RPMI7951 (cell line): ENCODE measurements around the gene CSNK2A1. TPM values are rescaled to one million over a fixed set of nuclear protein-coding genes. Genes with fewer than 3 reads are reported as not detected.
"Not testable (repeated sequence)": the region's sequence is repeated elsewhere in the genome, so short reads cannot be mapped to it uniquely, and the experiment has no call there.

Source experiments
- DNase-seq: peaks from one replicate; pipeline ENCODE4 v3.0.0-alpha.2; 2012; ENCODE audit warnings: low read depth
- total RNA-seq: library from RNA; depleted of rRNA; stranded (reverse); fragments of >200 nt; shearing (Covaris generic); gene quantifications from 2 replicates; pipeline ENCODE4 v1.2.3, GENCODE V29; 2014

CSNK2A1 gene
- total RNA-seq, 1 experiment from 2014 or later, result 146 TPM

DNA sequence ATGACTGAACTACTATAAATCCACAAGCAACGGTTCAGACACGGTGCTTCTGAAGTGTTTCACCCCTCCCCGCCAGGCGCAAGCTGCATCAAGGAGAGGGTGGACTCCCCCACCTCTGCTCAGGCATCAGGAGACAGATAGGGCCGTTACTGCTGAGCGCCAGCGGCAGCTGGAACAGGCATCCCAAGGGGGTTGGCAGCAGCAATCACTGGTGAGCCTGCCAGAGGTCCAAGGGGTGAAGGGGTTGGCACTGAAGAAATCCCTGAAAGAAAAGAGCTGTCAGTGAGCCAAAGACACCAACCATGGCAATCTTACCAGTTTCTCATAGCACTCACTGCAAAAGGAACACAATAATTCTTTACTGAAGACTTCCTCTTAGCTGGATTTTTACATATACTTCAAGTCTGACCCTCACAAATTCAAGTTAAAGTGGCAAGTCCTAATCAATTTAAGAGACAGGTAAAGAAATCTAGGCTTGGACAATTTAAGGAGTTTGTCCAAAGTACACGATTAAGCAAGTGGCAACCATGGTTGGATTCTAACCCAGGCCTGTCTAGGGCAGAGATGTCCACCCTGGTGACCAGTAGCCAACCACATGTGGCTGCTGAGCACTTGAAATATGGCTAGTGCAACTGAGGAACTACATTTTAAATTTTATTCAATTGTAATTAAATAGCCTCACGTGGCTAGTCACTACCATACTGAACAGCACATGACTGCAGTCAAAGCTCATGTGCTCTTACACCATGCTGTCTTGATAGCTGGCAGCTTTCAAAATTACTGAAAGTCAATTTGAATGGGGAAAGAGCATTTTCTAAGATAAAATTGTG lies 59.6 kb downstream of the CSNK2A1 start:
- no peak for DNase-seq

GRCh38 chr20:481167-481566 lies 62.4 kb downstream of the CSNK2A1 start:
- DNase-seq, result no peak

DNA sequence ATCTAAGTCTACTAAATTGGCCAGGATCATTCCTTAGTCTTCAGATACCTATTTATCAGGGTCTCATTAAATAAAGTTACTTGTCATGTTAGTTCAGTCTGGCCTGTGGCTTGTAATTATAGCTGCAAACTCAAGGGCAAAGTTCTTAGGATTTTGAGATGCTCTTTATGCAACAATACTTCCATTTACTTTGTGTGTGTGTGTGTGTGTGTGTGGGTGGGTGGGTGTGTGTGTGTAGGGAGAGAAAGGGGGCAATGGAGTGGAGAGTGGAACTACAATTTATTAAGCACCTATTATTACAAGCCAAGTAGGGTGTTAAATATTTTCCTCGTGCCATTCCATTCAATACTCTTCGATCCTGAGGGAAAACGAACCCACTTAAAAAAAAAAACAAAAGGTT lies 63.5 kb downstream of the CSNK2A1 start:
- DNase-seq, result no peak

- DNase-seq, result no peak
Observed at GRCh38 chr20:479487-479886, 64.1 kb downstream of the CSNK2A1 start.

DNA sequence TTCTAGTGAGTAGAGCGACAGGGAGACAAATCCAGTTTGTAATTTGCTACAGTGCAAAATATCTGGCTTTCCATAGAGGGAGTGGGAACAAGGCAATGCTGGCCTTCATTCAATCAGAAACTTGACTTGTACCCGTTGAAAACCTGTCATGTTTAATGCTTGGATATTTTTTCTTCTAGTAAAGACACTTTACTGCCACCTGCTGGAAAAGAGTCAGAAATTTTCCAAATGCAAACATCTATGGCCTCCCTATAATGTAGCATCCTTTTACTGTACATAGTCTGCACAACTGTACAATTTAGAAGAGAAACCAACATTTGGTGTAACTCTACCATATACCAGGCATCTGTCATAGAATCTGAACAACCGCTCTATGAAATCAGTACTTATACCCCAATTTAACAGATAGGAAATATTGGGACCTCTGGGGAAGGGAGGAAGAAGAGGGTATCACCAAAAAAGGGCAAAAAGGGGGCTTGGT lies 64.6 kb downstream of the CSNK2A1 start:
- DNase-seq, result peak; percentile 76

GRCh38 chr20:478010-478948 lies 65.3 kb downstream of the CSNK2A1 start:
- peak; percentile 24 for DNase-seq

- DNase-seq, result not testable (repeated sequence)
Observed at GRCh38 chr20:476561-477249, 66.9 kb downstream of the CSNK2A1 start.

DNA sequence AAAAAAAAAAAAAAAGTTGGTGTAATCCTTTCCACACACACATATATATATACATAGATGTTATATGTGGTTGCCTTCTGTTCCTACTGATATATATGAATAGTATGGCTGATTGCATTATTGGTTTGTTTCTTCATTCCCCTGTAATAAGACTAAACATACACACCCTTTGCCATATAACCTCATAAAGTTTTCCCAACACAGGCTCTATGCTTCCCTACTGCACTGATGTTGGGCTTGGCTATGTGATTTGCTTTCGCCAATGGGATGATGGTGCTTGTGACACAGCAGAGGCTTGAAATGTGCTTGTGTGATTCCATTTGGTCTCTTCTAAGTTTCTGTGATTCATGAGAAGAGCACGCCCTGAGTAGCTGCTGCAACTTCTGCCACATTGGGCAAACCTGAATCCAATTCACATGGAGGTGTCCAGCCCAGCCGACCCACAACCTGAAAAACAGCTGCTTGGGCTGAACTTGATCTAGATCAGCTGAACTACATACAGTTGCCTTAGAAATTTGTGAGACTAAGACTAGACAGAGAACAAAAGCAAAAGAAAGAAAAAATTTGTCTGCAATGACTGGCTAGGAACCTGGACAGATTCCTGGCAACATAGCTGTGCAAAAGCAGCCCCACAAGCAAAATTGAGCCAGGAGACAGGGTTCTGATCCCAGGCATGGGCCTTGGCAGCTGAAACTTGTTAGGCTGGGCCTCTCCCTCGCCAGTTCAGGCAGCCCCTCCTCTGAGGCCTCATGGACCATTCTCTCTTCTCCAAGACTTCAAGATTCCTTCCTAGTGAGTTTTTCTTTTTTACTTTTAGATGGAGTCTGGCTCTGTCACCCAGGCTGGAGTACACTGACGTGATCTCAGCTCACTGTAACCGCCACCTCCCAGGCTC lies 67.9 kb downstream of the CSNK2A1 start:
- DNase-seq, result no peak

DNA sequence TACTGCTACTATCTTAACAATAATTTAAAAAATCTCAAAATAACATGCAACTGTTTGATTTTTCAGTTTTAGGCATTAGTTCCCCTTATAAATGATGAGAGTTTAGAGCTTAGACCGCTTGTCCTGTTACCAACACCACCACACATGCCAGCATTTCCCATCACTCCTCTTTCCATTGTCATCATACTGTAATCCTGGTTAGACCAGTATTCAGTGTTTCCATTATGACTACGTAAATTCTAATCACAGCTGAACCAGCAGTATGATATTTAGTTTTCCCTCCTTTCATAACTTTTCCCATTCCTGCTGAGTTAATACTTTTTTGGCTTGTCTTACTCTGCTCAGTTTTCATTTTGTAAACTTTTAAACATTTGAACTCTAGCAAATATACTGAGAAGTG lies 69.0 kb downstream of the CSNK2A1 start:
- DNase-seq, result no peak

DNA sequence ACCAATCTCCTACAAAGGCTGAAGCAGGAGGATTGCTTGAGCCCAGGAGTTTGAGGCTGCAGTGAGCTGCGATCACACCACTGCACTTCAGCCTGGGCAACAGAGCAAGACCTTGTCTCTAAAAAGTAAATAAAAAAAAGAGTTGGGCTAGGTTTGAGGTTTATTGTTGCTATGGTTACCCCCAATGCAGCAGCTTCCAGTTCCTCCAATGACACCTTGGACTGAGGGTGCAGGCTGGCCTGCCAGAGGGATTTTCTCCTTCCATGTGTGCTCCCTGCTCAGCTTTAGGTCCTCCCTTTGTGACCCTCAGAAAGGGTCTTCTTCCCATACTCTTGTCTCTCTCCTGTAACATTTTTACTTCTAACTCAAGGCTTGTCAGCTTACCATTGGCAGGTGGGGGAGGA lies 70.7 kb downstream of the CSNK2A1 start:
- DNase-seq, result peak; percentile 14

- no peak for DNase-seq
Observed at GRCh38 chr20:472137-472846, 71.3 kb downstream of the CSNK2A1 start.

GRCh38 chr20:469746-470490 lies 73.7 kb downstream of the CSNK2A1 start:
- DNase-seq, result no peak

- DNase-seq, result no peak
Observed at GRCh38 chr20:467755-468154, 75.8 kb downstream of the CSNK2A1 start.

GRCh38 chr20:462199-462991 lies 81.2 kb downstream of the CSNK2A1 start, which contains the start of gene TBC1D20:
TBC1D20 (minus strand) TSS chr20:462533; CDS start chr20:462405, 128 bp downstream.
- peak; percentile 90 for DNase-seq

DNA sequence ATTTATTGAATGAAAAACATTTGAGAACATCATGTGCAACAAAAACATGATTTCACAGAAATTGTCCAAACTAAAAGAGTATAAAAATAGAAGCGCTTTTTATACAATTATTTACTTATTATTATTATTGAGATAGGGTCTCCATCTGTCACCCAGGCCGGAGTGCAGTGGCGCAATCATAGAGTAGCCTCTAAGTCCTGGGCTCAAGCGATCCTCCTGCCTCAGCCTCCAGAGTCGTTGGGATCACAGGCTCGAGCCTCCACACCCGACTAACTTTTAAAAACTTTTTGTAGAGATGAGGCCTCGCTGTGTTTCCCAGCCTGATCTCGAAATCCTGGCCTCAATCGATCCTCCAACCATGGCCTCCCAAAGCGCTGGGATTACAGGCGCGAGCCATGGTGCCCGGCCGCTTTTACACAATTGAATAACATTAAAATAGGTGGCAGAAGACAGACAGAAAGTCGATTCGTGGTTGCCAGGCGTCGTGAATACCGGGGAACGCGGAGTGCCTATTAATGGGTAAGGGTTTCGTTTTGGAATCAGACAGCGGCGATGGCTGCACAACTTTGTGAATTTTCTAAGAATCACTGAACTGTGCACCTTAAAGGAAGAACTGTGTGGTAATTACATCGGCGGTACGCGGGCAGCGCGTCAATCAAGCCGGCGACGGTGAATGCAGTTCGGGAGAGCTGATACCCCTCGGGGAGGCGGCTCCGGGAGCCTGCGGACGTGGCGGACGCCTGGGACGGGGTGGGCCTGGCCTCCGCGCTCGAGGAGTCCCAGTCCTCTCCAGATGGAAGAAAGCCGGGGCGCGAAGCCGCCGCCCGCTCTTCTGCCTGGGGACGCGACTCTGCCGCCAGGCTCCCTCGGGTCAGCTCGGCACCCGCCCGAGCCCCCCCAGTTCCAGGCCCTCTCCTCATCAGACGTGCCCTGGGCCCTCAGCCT lies 82.1 kb downstream of the CSNK2A1 start:
- peak; percentile 71 for DNase-seq

- DNase-seq, result peak; percentile 60
Observed at GRCh38 chr20:460707-461106, 82.9 kb downstream of the CSNK2A1 start.

GRCh38 chr20:460180-460579 lies 83.4 kb downstream of the CSNK2A1 start:
- DNase-seq, result no peak
